A673 (cell line): ENCODE results near the gene CXCL6. TPM values are rescaled to one million over a fixed set of nuclear protein-coding genes. Genes with fewer than 3 reads are reported as not detected.

Source experiments
- BruUV-seq: library from RNA; stranded (reverse); fragments of 400-500 nt; replicated peaks from 2 replicates; lab custom pipeline; 2021; lab: Mats Ljungman, UMichigan
- CTCF ChIA-PET: fragments of 300-600 bp; sonication (Branson Sonifier 250); formaldehyde crosslinking; loops from one replicate; lab custom pipeline; 2022; ENCODE audit warnings: antibody characterized with exemption; lab: Charles Lee
- POLR2A ChIA-PET: fragments of 300-600 bp; sonication (Branson Sonifier 250); formaldehyde crosslinking; loops from one replicate; lab custom pipeline; 2022; ENCODE audit warnings: antibody characterized with exemption; ENCODE audit not compliant: low non-redundant PET; lab: Charles Lee
- DNase-seq: peaks from one replicate; pipeline ENCODE4 v3.0.0-alpha.2; 2015; ENCODE audit warnings: low spot score
- H3K27ac ChIP-seq: fragments of 200-600 bp; sonication (generic); 2 replicates; pipeline ENCODE4 v1.5.1; 2016; ENCODE audit warnings: mixed run types, low read depth, mild to moderate bottlenecking, mixed read lengths, antibody characterized with exemption, low read length; ENCODE audit not compliant: poor library complexity, severe bottlenecking
- H3K27me3 ChIP-seq: fragments of 200-600 bp; sonication (generic); replicated peaks from 2 replicates; pipeline ENCODE4 v1.6.1; 2017; ENCODE audit warnings: mixed run types, low read depth, mild to moderate bottlenecking, mixed read lengths, antibody characterized with exemption, low read length; ENCODE audit not compliant: insufficient read depth, poor library complexity
- H3K36me3 ChIP-seq: fragments of 200-600 bp; sonication (generic); 2 replicates; pipeline ENCODE4 v1.6.1; 2016; ENCODE audit warnings: mixed run types, mild to moderate bottlenecking, mixed read lengths, antibody characterized with exemption, low read length; ENCODE audit not compliant: insufficient read depth, poor library complexity, severe bottlenecking
- H3K4me1 ChIP-seq: fragments of 200-600 bp; sonication (generic); 2 replicates; pipeline ENCODE4 v1.6.1; 2017; ENCODE audit warnings: mixed run types, mild to moderate bottlenecking, mixed read lengths, antibody characterized with exemption, low read length; ENCODE audit not compliant: insufficient read depth, poor library complexity, severe bottlenecking
- H3K4me3 ChIP-seq: fragments of 200-600 bp; sonication (generic); 2 replicates; pipeline ENCODE4 v1.5.1; 2016; ENCODE audit warnings: low read depth, mixed run types, mild to moderate bottlenecking, mixed read lengths, low read length; ENCODE audit not compliant: poor library complexity, severe bottlenecking
- H3K9me3 ChIP-seq: fragments of 200-600 bp; sonication (generic); 2 replicates; pipeline ENCODE4 v1.6.1; 2016; ENCODE audit warnings: mixed run types, low read depth, mild to moderate bottlenecking, mixed read lengths, antibody characterized with exemption, low read length; ENCODE audit not compliant: poor library complexity, severe bottlenecking
- EZH2 ChIP-seq: fragments of 200-600 bp; sonication (generic); IDR thresholded peaks from 2 replicates; pipeline ENCODE4 v1.6.1; 2017; ENCODE audit warnings: borderline replicate concordance, low read depth, mild to moderate bottlenecking, mixed read lengths, antibody characterized with exemption, low read length; ENCODE audit not compliant: poor library complexity, severe bottlenecking
- intact Hi-C: fragments of 100-400 bp; cut with micrococcal nuclease; formaldehyde crosslinking; loops from one replicate; pipeline ENCODE4 v1.10.0; 2022; ENCODE audit not compliant: unreplicated experiment
- total RNA-seq: library from RNA; stranded (reverse); gene quantifications from 2 replicates; pipeline ENCODE4 v1.2.3, GENCODE V29; 2021
- TF ChIP-seq, protein P1 (sequence below): fragments of 300-800, 200-600 bp; sonication (generic); conservative IDR thresholded peaks from 2 replicates; pipeline ENCODE4 v1.5.1; 2017; ENCODE audit warnings: low read depth, mild to moderate bottlenecking, antibody characterized with exemption, low read length, moderate library complexity, mixed read lengths

CXCL6 gene
- total RNA-seq, 1 experiment from 2014 or later, result 0.56 TPM

DNA sequence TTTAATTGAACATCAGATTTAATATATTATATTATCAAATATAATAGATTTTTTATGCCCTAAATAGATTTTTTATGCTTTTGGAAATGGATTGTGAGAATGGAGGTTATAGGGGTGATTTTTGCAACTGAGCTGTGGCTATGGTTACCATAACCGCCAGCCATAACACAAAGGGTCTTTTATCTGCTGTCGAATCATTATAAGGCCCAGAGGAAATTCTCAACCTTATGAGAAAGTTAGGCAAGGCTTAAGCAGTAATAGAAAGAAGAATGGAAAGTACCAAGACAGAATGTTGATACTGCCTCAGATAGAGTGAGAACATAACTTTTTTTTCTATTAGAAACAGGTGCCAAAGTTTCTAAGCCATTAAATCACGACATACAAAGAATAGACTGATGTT lies 26.3 kb upstream of the CXCL6 start:
- Histone ChIP-seq H3K9me3 (no peaks in the 10 kb centered on the region), H3K4me1 (no peaks in the 10 kb centered on the region), H3K36me3 (no peaks in the 10 kb centered on the region), H3K4me3 (no peak overlapping the region), H3K27me3 (no peaks in the 10 kb centered on the region), H3K27ac (no peak overlapping the region)
- TF ChIP-seq EZH2, result no peak
- TF ChIP-seq, protein P1, sequence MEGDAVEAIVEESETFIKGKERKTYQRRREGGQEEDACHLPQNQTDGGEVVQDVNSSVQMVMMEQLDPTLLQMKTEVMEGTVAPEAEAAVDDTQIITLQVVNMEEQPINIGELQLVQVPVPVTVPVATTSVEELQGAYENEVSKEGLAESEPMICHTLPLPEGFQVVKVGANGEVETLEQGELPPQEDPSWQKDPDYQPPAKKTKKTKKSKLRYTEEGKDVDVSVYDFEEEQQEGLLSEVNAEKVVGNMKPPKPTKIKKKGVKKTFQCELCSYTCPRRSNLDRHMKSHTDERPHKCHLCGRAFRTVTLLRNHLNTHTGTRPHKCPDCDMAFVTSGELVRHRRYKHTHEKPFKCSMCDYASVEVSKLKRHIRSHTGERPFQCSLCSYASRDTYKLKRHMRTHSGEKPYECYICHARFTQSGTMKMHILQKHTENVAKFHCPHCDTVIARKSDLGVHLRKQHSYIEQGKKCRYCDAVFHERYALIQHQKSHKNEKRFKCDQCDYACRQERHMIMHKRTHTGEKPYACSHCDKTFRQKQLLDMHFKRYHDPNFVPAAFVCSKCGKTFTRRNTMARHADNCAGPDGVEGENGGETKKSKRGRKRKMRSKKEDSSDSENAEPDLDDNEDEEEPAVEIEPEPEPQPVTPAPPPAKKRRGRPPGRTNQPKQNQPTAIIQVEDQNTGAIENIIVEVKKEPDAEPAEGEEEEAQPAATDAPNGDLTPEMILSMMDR, result no peak
- BruUV-seq, result no TSS peak
- ChIA-PET POLR2A (no interaction called here), CTCF (no interaction called here)
- DNase-seq, result no peak
- intact Hi-C loops, result no loop called here

DNA sequence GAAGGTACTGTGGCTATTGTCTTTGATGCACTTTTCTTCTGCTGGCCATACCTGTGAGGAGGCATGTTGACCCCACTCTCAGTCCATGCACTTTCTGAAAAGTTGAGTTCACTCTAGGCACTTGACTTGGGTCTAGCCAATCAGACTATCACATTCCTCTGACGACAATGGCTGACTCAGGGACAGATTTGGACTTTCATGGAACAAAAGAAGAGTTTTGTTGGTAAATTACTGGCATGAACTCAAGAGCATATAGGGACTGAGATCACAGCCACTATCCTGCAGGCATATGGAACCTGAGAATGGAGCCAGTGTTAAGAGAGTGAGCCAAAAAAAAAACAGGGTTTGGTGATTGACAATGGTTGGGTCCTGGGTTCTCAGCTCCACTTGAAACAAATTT lies 24.6 kb upstream of the CXCL6 start:
- H3K27ac ChIP-seq, result no peak overlapping the region
- H3K27me3 ChIP-seq, result no peaks in the 10 kb centered on the region
- H3K4me3 ChIP-seq, result no peak overlapping the region
- CTCF ChIA-PET, result no interaction called here
- intact Hi-C loops, result no loop called here
- DNase-seq, result no peak
- TF ChIP-seq, protein P1, result no peak
- TF ChIP-seq EZH2, result no peak
- POLR2A ChIA-PET, result no interaction called here
- H3K9me3 ChIP-seq, result no peaks in the 10 kb centered on the region
- H3K36me3 ChIP-seq, result no peaks in the 10 kb centered on the region
- no TSS peak for BruUV-seq
- no peaks in the 10 kb centered on the region for H3K4me1 ChIP-seq

DNA sequence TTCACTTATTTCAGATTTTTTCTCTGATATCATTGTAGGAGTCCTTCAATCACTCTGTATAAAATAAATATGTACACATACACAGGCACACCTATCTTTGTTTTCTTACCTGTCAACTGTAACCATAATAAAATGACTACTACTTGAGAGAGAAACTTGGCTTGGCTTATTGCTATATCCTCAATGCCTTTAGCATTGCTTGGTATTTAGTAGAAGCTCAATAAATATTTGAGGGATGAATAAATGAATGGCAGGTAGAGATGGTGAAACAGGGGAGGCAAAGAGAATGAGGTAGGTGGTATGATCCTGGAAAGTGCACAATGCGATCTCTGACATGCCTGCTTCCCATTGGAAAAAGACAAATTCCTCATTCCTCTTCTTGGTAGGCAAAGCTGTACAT lies 21.8 kb upstream of the CXCL6 start:
- intact Hi-C loops, result no loop called here
- H3K4me1 ChIP-seq, result no peaks in the 10 kb centered on the region
- no peak overlapping the region for H3K27ac ChIP-seq
- BruUV-seq, result no TSS peak
- no peaks in the 10 kb centered on the region for H3K36me3 ChIP-seq
- ChIA-PET CTCF (no interaction called here), POLR2A (no interaction called here)
- no peaks in the 10 kb centered on the region for H3K27me3 ChIP-seq
- no peak overlapping the region for H3K4me3 ChIP-seq
- TF ChIP-seq, protein P1, result no peak
- no peak for TF ChIP-seq EZH2
- H3K9me3 ChIP-seq, result no peaks in the 10 kb centered on the region
- no peak for DNase-seq
